ENCODE results near the gene PILRB. TPM values are rescaled to one million over a fixed set of nuclear protein-coding genes. Genes with fewer than 3 reads are reported as not detected.
"Not testable (repeated sequence)": the region's sequence is repeated elsewhere in the genome, so short reads cannot be mapped to it uniquely, and the experiment has no call there.

PILRB gene
- total RNA-seq, 1 experiment from 2014 or later = 56.2 TPM

DNA sequence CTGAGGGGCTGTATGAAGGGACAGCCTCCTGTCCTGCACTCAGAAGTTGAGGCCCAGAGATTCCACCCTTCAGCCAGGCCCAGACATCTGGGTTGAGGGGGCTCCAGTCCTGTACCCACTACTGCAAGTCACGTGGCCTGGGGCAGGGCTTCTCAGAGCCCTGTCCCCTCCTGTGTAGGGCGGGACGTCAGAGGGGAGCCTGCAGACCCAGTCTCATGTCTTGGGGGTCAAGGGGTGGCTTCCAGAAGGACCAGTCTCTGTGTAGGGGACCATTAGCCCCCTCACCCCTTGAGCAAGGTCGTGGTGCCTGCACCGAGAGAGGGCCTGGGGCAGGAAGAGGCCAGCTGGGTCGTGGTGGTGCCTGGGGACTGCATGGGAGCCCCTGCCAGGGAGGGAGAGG is 14.8 kb downstream of the PILRB start:
- Mint-ChIP-seq H3K27me3 (ENCODE audit: insufficient read depth, unreplicated experiment) (no peaks in the 10 kb centered on the region), H3K4me1 (ENCODE audit: insufficient read depth, unreplicated experiment) (no peaks in the 10 kb centered on the region), H3K9me3 (ENCODE audit: unreplicated experiment) (no peaks in the 10 kb centered on the region), H3K4me3 (ENCODE audit: unreplicated experiment) (no peak overlapping the region), H3K27ac (ENCODE audit: low read depth, unreplicated experiment) (no peak overlapping the region), H3K36me3 (ENCODE audit: insufficient read depth, unreplicated experiment) (peaks cover 7% of the 10 kb centered on the region)
- BruUV-seq (replicated peaks) = no TSS peak
- DNase-seq (ENCODE audit: unreplicated experiment) = no peak
- POLR2A ChIA-PET = no interaction called here
- intact Hi-C loops (cut with micrococcal nuclease) = no loop called here
- TF ChIP-seq, protein P1, sequence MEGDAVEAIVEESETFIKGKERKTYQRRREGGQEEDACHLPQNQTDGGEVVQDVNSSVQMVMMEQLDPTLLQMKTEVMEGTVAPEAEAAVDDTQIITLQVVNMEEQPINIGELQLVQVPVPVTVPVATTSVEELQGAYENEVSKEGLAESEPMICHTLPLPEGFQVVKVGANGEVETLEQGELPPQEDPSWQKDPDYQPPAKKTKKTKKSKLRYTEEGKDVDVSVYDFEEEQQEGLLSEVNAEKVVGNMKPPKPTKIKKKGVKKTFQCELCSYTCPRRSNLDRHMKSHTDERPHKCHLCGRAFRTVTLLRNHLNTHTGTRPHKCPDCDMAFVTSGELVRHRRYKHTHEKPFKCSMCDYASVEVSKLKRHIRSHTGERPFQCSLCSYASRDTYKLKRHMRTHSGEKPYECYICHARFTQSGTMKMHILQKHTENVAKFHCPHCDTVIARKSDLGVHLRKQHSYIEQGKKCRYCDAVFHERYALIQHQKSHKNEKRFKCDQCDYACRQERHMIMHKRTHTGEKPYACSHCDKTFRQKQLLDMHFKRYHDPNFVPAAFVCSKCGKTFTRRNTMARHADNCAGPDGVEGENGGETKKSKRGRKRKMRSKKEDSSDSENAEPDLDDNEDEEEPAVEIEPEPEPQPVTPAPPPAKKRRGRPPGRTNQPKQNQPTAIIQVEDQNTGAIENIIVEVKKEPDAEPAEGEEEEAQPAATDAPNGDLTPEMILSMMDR (IDR thresholded peaks at IDR 0.05; ENCODE audit: unreplicated experiment) = no peak
- CTCF ChIA-PET = no interaction called here

DNA sequence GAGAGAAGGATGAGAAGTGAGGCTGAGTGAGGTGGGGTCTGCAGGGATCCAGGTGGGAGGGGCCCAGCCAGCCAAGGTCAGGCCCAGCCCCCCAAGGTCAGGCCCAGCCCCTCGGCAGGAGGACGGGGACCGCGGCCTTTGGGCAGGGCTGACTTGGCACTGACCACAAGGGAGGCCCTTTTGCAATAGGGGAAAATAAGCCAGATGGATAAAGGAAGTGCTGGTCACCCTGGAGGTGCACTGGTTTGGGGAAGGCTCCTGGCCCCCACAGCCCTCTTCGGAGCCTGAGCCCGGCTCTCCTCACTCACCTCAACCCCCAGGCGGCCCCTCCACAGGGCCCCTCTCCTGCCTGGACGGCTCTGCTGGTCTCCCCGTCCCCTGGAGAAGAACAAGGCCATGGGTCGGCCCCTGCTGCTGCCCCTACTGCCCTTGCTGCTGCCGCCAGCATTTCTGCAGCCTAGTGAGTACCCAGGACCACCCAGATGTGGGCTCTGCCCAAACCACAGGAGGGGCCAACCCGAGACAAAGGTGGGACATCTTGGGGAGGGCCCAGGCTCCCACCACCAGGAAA is 15.4 kb downstream of the PILRB start, which contains the start of gene PILRA:
Gene PILRA (plus strand): TSS at position 227 of the 571 bp plus-strand sequence. CDS start 170 bp downstream, at position 397.
- DNase-seq (ENCODE audit: unreplicated experiment) = no peak
- ChIA-PET CTCF (no interaction called here), POLR2A (no interaction called here)
- Mint-ChIP-seq H3K36me3 (ENCODE audit: insufficient read depth, unreplicated experiment) (peaks cover 7% of the 10 kb centered on the region), H3K4me3 (ENCODE audit: unreplicated experiment) (no peak within 1 kb of the TSS), H3K27me3 (ENCODE audit: insufficient read depth, unreplicated experiment) (no peaks in the 10 kb centered on the region), H3K4me1 (ENCODE audit: insufficient read depth, unreplicated experiment) (no peaks in the 10 kb centered on the region), H3K9me3 (ENCODE audit: unreplicated experiment) (no peaks in the 10 kb centered on the region), H3K27ac (ENCODE audit: low read depth, unreplicated experiment) (no peak within 1 kb of the TSS)
- TF ChIP-seq, protein P1 (IDR thresholded peaks at IDR 0.05; ENCODE audit: unreplicated experiment) = no peak
- intact Hi-C loops (cut with micrococcal nuclease) = no loop called here
- no TSS peak for BruUV-seq (replicated peaks)

DNA sequence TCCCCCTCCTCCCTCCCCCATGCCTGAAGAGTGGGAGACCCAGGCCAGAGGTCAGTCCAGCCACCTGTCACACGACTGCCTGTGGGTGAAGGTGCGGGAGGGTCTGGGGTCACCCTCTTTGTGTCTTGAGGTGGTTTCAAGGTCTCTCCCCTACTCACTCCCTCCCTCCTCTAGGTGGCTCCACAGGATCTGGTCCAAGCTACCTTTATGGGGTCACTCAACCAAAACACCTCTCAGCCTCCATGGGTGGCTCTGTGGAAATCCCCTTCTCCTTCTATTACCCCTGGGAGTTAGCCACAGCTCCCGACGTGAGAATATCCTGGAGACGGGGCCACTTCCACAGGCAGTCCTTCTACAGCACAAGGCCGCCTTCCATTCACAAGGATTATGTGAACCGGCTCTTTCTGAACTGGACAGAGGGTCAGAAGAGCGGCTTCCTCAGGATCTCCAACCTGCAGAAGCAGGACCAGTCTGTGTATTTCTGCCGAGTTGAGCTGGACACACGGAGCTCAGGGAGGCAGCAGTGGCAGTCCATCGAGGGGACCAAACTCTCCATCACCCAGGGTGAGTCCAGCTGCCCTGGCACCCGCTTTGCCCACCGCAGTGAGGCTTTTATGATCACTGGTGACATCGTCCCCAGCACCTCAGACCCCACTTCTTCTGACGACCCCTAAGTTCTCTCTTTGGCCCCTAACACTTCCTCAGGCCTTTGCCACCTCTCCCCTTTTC is 16.1 kb downstream of the PILRB start:
- H3K27me3 Mint-ChIP-seq (ENCODE audit: insufficient read depth, unreplicated experiment); H3K4me1 Mint-ChIP-seq (ENCODE audit: insufficient read depth, unreplicated experiment); intact Hi-C loops (cut with micrococcal nuclease); H3K9me3 Mint-ChIP-seq (ENCODE audit: unreplicated experiment); H3K27ac Mint-ChIP-seq (ENCODE audit: low read depth, unreplicated experiment); BruUV-seq (replicated peaks); H3K36me3 Mint-ChIP-seq (ENCODE audit: insufficient read depth, unreplicated experiment); DNase-seq (ENCODE audit: unreplicated experiment); H3K4me3 Mint-ChIP-seq (ENCODE audit: unreplicated experiment): not testable (repeated sequence)
- CTCF ChIA-PET = interaction anchor here (1.5 kb wide), 1 partner anchor 34 kb away, joined by 4 read pairs; no protein-coding TSS in a partner anchor
- POLR2A ChIA-PET = interaction anchor here (0.9 kb wide), 1 partner anchor 34 kb away, joined by 4 read pairs; no protein-coding TSS in a partner anchor

- intact Hi-C loops (cut with micrococcal nuclease) = no loop called here
- BruUV-seq (replicated peaks) = no TSS peak
- no peak for DNase-seq (ENCODE audit: unreplicated experiment)
- ChIA-PET POLR2A (interaction anchor here (0.9 kb wide), 1 partner anchor 33 kb away, joined by 4 read pairs; no protein-coding TSS in a partner anchor), CTCF (interaction anchor here (1.5 kb wide), 1 partner anchor 34 kb away, joined by 4 read pairs; no protein-coding TSS in a partner anchor)
- H3K27ac Mint-ChIP-seq (ENCODE audit: low read depth, unreplicated experiment) = no peak overlapping the region
- no peaks in the 10 kb centered on the region for H3K27me3 Mint-ChIP-seq (ENCODE audit: insufficient read depth, unreplicated experiment)
- TF ChIP-seq, protein P1 (IDR thresholded peaks at IDR 0.05; ENCODE audit: unreplicated experiment) = no peak
- H3K4me1 Mint-ChIP-seq (ENCODE audit: insufficient read depth, unreplicated experiment) = no peaks in the 10 kb centered on the region
- no peaks in the 10 kb centered on the region for H3K9me3 Mint-ChIP-seq (ENCODE audit: unreplicated experiment)
- H3K4me3 Mint-ChIP-seq (ENCODE audit: unreplicated experiment) = no peak overlapping the region
- H3K36me3 Mint-ChIP-seq (ENCODE audit: insufficient read depth, unreplicated experiment) = peaks cover 7% of the 10 kb centered on the region
Measured at GRCh38 chr7:100374601-100375000, 16.7 kb downstream of the PILRB start.
